GM19240 (cell line): ENCODE data around the gene OGFOD1.

Experiments used
- DNase-seq: peaks from one replicate; pipeline ENCODE4 v3.0.0; 2011; ENCODE audit warnings: low spot score; ENCODE audit not compliant: insufficient read length

The OGFOD1 gene

DNA sequence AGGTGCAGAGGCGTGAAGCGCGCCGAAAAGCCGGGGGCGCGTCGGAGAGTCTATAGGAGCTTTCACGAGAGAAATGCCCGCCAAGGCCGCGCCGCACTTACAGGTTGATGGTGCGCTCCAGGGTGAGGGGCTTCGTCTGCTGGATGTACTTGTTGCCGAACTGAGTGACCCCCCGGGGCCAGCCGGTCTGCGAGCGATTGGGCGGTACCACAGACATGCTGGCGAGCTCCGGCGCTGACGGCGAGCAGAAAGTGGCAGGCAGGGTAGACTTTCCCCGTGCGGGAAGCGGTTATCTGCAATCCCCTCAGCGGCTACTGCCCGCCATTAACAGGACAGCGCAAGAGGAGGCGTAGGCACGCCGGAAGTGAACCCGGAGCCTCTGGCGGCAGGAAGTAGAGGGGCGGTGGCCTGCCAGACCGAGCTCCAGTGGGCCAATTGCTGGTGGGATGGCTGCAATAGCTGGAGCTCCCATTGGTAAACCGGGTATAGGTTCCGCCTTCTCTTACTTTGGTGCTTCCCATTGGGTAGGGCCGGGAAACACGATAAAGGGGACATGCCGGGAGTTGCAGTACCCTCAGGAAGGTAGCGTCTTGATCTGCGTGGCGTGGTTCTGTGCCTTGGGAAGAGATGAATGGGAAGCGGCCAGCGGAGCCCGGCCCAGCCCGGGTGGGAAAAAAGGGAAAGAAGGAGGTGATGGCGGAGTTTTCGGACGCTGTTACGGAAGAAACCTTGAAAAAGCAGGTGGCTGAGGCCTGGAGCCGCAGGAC, at the start of gene OGFOD1, which contains the start of gene NUDT21:
TSS of gene OGFOD1 (plus strand) at position 569 of the 767 bp plus-strand sequence. CDS start at position 628, 59 bp downstream.
TSS of gene NUDT21 (minus strand) at position 347 of the 767 bp plus-strand sequence. CDS start at position 217, 130 bp downstream.
- DNase-seq, result peak; percentile 92

DNA sequence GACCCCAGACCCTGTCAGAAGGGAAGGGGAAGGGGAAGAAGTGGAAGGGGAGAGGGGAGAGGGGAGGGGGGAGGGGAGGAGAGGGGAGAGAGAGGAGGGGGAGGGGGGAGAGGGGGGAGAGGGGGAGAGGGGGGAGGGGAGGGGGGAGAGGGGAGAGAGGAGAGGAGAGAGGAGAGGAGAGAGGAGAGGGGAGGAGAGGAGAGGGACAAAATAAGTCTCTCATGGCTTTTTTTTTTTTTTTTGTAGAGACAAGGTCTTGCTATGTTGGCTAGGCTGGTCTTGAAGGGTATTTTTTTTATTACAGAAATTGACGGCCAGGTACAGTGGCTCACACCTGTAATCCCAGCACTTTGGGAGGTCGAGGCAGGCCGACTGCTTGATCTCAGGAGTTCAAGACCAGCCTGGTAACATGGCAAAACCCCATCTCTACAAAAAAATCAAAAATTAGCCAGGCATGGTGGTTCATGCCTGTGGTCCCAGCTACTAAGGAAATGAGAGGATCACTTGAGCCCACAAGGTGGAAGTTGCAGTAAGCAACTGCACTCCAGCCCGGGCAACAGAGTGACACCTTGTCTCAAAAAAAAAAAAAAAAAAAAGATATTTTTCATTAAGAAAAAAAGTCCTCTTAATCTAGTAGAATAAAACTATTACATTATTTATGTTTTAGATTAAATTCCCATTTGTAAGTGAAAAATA, 45.2 kb upstream of the OGFOD1 start:
- no peak for DNase-seq

DNA sequence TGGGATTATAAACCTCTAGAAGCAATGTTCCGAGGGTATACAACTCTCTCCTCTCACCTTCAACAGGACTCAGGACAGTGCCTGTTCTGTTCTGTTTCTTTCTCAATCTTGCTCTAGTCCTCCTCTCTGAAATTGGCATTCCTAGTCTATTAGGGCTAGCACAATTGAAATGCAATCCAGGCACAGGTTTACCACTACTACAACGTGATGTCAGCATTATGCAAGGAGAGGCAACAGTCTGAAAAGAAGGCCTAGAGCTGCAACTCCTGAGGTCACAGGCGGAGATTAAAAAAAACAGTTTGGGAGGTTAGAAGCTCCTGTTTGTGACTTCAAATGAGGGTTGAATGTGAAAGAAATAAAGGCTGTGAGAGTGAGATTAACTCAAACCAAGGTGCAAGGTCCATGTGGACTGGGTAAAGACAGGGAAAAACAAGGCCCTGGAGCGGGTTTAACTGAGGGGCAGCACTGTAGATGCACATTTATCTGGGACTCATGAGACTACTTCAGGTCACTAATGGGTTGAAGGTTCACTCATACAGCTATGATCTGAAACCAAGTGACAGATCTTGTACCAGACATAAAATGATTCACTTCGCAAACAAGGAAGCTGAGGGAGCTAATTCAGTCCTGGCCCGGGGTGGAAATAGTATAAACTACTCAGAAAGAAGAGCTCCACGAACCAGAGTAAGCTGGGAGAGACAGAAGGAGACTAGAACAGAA, 42.8 kb upstream of the OGFOD1 start:
- no peak for DNase-seq

DNA sequence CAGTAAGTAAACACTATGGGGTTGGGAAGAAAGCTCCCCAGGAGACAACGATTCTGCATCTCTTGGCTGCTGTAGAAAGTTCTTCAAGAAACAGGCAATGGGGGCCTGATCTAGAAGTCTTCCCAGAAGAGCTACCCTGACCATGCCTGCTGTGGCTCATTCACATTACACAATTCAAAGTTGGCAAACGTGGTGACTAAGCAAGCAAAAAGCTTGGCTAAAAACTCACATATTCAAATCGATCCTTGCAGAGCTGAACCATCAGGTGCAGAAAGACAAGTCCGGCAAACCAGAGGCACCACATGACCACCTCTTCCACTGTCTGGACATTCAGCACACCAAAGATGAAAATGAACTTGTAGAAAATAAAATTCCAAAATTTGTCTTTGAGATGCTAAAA, 42.2 kb upstream of the OGFOD1 start:
- no peak for DNase-seq

DNA sequence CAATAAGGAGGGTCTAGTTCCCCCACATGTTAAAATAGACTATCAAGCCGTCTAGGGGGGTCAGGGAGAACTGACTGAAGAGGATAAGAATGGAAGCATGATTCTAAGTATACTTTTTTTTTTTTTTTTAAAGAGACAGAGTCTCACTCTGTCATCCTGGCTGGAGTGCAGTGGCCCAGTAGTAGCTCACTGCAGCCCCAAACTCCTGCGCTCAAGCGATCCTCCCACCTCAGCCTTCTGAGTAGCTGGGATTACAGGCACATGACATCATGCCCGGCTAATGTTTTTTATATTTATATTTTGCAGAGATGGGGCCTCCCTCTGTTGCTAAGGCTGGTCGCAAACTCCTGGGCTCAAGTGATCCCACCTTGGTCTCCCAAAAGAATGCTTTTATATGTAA, 40.2 kb upstream of the OGFOD1 start:
- no peak for DNase-seq

DNA sequence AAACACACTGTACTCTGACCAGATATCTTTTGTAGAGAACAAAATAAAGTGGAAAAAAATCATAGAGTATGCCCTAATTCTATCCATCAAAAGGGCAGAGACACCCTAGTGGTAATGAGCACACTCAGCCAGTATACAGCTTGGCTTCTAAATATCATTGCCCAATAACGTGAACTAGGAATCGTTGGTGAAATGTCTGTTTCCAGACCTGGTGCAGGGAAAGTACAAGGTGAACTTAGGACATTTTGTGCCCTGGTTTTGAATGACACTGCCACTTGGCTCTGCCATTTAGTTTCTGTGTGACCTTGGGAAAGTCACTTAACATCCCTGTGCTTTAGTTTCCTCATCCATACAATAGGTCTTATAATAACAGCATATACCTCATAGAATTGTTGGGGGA, 39.7 kb upstream of the OGFOD1 start:
- no peak for DNase-seq

DNA sequence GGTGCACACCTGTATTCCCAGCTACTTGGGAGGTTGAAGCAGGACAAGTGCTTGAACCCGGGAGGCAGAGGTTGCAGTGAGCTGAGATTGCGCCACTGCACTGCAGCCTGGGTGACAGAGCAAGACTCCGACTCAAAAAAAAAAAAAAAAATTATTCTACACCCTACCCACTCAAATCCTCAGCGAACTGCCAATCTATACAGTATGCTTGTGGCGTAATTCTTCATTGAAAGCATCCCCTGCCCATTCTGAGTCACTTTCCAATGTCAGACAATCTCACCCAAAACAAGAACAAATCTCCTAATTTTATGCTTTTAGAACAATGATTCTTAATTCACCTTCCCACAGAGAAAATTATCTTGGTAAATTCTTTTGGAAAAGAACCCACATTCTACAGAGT, 38.0 kb upstream of the OGFOD1 start:
- no peak for DNase-seq

DNA sequence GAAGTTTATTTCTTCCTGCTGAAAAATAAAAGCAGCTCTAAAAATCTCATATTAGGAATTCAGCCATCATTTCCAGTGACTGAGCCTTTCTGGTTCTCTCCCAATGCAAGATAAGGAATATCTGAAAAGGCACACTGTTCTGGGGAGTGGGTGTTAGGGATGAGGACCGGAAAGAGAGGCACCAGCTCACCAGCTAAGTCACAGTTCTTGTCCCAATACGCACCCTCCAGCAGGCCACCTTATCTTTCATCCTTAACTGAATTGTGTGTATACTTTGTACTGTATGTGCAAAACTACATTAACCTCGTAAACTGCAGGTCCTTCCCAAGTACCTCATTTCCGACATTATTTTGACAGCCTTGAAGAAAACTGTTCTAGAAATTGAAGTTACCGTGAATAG, 37.0 kb upstream of the OGFOD1 start:
- no peak for DNase-seq

DNA sequence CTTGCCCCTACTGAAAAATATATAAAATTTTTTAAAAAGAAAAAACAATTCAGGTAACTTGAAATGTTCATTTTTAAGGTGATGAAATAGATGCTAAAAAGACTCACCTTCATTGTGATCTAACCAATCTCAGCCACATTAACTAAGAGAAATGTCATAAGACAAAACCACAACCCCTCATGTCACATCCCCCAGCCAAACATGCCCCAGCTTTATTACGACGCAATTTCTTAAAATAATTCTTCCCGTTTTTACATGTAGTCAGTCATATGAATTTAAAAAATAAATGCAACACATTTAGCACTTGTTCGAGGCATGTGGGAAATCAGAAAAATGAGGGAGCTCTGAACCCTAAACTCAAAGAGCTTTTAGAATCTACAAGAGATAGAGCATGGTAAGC, 35.5 kb upstream of the OGFOD1 start:
- DNase-seq, result no peak

DNA sequence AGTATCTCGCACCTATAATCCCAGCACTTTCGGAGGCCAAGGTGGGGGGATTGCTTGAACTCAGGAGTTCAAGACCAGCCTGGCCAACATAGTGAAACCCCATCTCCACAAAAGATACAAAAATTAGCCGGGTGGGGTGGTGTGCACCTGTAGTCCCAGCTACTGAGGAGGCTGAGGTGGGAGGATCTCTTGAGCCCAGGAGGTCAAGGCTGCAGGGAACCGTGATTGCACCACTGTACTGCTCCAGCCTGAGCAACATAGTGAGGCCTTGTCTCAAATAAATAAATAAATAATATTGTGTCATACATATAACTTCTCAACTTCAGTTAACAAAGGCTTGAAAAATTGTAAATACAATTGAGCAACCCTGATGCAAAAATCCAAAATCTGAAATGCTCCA, 34.2 kb upstream of the OGFOD1 start:
- DNase-seq, result no peak

DNA sequence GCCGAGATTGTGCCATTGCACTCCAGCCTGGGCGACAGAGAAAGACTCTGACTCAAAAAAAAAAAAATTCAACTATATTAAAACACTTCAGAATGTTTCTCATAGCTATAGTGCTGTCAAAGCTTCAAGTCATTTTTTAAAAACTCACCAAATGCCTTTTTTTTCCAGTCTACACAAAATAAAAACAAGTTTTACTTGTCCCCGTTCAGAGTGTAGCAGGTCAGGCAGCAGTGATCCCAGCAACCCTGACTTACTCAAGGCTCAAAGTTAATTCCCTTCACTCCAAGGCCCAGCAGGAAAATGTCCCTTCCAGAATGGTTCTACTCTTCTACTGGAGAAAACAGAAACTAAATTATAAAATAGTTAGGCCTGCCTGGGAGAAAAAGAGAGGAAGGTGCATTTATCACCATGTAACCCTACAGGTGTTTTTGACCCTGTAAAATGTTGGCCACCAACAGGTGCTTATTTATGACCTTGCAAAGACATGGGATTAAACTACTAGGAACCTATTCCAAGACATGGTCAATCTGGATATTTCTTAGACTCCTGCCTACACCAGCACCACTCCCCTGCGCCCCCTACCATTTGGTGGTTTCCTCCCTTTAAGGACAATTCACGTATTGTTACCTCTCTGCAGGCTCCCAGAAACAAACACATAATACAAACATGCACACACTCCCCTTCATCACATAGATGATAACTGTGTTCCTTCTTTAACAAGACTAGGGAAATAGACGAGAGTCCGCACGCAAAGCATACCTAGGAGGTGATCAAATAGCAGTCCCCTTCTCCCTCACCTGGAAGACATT, 31.4 kb upstream of the OGFOD1 start:
- DNase-seq, result no peak

DNA sequence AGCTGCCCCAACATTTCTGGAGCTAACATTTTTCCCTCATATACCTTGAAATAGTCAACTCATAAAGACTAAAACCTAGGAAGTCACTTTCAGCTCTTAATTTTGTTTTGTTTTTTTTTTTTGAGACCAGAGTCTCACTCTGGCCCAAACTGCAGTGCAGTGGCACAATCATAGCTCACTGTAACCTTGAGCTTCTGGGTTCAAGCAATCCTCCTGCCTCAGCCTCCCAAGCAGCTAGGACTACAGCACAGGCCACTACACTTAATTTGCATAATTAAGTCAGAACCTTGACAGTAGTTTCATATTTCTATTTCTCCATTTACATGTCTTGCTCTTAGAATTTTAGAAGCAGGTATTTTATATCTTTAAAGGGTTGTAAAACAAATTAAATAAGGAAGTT, 30.7 kb upstream of the OGFOD1 start:
- no peak for DNase-seq

DNA sequence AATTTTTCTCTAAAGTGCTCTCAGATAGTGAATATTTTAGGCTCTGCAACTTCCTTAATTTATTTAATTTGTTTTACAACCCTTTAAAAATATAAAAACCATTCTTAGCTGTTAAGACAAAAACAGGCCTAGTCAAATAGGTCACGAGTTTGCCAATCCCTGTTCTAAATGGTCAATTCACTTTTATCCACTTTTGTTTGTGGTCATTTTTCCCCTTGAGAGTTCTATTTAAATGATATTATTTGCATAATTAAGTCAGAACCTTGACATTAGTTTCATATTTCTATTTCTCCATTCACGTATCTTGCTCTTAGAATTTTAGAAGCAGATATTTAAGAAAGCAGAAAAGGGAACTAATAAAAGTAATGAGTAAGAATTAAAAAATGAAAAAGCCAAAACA, 30.0 kb upstream of the OGFOD1 start:
- no peak for DNase-seq

DNA sequence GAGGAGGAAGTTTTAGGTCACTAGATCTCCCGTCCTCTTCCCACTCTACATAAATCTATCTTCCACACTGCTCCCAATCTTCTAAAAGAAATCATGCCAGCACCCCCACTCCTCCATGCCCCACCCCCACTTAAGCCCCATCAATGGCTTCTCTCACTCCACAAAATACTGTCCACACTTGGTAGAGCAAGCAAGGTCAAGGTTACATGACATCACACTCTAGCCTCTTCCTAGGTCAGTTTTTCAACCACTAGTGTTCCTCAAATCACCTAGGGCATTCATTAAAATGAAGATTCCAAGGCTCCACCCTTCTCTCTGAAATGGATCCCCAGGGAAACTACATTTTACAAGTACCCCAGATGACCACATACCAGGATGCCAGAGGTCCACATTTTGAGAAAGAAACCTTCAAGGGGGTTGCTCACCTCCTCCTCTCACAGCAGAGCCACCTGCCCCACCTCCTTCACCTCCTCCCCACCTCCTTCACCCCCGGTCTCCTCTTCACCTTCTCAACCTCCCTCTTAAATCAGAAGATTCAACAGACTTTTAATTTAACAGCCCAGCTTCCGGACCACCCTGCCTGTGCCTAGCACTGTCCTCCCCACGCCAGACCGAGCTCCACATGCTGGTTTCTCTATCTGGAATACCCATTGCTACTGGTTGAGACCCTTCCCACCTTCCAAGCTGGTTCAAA, 29.2 kb upstream of the OGFOD1 start:
- DNase-seq, result no peak

DNA sequence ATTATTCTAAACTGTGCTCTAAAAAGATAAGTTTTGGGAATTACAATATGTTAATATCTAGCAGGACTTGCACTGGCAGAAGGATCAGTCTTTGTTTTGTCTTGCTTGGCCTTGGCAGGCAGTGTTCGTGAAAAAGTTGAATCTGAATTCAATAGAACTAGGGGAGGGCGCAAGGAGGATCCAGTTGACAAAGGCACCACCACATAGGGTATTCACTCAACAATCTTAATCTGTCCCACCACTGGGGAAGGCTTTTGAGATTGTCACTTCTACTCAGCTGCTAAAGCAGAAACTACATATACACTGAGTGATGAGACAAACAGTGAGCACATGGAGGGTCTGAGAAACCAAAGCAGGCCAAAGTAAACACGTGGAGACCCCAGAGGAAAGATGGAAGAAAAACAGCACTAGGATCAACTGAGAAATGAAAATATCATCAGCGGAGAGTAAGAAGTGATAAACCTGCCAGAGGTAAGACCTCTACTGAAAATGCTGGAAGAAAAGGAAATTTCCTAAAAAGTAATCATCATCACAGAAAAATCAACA, 28.4 kb upstream of the OGFOD1 start:
- DNase-seq, result no peak

DNA sequence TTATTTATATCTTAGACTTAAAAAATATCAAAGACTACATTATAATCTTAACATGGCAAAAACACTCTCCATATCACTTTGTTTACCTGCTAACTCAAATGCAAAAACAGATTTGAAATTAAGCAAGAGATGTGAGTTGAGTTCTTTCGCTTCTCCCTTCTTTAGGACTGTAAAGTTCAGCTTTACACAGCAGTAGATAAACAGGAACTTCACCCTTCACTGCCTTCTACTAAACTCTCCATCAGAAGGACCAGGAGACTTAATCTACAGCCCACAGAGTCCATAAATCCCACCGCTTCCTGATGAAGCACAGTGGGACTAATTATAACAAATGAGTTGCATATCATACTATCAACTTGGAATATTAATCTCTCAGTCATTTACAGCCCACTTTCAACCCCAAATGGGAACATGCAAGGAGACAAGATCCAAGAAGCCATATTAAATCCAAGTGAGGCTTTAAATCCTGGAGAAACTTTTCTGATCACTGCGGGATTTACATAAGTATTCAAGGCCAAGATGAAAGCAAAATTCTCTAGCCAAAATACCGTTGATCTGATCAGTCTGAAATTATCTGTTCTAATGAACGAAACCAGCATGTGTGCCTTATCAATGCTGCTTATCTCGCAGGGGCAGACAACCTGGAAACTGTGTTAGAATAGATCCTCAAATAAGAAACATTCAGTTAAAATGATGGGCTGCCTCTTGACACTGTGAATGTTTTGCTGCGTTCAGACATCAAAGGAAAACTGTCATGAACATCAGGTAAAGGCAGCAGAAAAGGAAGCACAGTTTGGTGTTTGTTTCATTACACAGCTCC, 27.6 kb upstream of the OGFOD1 start:
- DNase-seq, result no peak

DNA sequence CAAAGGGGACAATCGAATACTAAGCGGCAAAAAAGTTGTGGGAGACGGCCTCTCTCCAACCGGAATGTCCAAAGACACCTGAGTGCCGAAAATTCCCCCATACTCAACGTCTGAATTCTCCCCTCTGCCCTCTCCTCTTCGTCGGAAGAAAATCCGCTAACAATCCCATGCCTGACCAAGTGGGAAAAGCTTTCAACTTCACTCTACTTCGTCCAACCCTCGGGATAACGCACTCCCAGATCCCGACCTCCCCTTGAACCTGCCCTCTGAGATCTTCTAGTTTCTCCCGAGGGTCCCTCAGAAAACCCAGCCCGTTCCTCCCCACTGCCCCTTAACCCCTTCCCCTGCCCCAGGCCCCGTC, 27.0 kb upstream of the OGFOD1 start:
- DNase-seq, result no peak

DNA sequence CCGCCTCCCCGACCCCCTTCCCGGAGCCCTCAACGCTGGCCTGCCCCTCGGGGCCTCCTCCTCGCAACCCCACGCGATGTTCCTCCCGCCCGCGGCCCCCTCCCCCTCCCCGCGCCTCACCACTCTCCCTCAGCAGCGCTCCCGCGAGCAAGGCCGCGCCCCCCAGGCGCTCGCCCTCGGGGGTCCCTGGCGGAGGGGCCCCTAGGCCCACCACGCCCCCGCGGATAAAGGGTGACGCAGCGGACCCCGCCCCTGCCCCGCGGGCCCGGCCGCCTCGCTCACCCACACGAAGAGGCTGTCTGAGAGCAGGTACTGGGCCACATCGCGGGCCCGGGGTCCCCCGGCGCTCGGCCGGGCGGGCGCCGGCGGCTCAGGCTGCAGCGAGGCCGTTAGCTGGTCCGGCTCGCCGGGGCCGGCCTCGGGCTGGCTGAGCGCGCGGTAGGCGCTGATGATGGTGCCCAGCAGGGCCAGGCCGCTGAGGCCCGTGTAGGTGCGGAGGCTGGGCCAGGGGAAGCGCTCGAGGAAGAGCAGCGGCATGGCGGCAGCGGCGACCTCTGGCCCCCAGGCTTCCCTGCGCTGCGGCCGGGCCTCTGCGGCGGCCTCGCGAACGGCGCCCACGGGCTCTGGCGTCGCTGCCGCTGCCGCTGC, 26.4 kb upstream of the OGFOD1 start:
- DNase-seq, result no peak

DNA sequence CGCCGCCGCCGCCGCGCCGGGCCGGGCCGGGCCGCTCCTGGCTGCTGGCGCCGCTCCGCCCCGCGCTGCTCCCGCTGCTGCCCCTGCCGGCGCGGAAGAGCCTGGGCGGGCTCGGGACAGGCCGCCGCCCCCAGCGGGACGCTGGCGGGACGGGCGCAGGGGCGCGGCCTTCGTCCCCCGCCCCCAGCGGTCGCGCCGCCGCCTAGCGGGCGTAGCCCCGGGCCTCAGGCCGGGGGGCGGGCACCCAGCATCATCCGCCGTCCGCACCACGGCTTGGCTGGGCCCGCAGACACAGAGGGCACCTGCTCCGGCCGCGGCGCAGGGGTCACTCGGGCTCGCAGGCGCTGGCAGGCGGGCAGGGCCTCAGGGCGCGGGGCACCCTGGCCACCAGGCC, 25.9 kb upstream of the OGFOD1 start, which contains the start of gene AMFR:
TSS of gene AMFR (minus strand) at position 107 of the 394 bp plus-strand sequence. CDS start 218 bp downstream, outside the sequence.
- peak; percentile 55 for DNase-seq
